WTC11 (cell line): ENCODE data around the gene ZNF57. TPM values are rescaled to one million over a fixed set of nuclear protein-coding genes. Genes with fewer than 3 reads are reported as not detected.
"Not testable (repeated sequence)": the region's sequence is repeated elsewhere in the genome, so short reads cannot be mapped to it uniquely, and the experiment has no call there.

Experiments used
- ATAC-seq: fragments of 200-7000 bp; cut with Tn5 transposase; 2 replicates; pipeline ENCODE4 v1.10.0; 2021; ENCODE audit warnings: mild to moderate bottlenecking, moderate library complexity
- CTCF ChIA-PET: fragments of 300-600 bp; sonication (Branson Sonifier 250); formaldehyde crosslinking; loops from one replicate; lab custom pipeline; 2021; ENCODE audit warnings: antibody characterized with exemption; lab: Charles Lee
- POLR2A ChIA-PET: fragments of 350-600 bp; sonication (Branson Sonifier 250); formaldehyde crosslinking; loops from one replicate; lab custom pipeline; 2021; ENCODE audit warnings: antibody characterized with exemption; lab: Charles Lee
- DNase-seq: peaks from one replicate; pipeline ENCODE4 v3.0.0; 2021; ENCODE audit warnings: low spot score
- H3K27ac Mint-ChIP-seq: 2 replicates; pipeline ENCODE4 v1.8.0; 2021; ENCODE audit warnings: mixed read lengths
- H3K27me3 Mint-ChIP-seq: 2 replicates; pipeline ENCODE4 v1.8.0; 2021; ENCODE audit warnings: low read depth, mild to moderate bottlenecking, moderate library complexity, mixed read lengths
- H3K36me3 Mint-ChIP-seq: 2 replicates; pipeline ENCODE4 v1.8.0; 2021; ENCODE audit warnings: mixed read lengths
- H3K4me1 Mint-ChIP-seq: 2 replicates; pipeline ENCODE4 v1.8.0; 2022; ENCODE audit warnings: mixed read lengths
- H3K4me3 Mint-ChIP-seq: 2 replicates; pipeline ENCODE4 v1.8.0; 2021; ENCODE audit warnings: mild to moderate bottlenecking, moderate library complexity, mixed read lengths
- H3K9me3 Mint-ChIP-seq: 2 replicates; pipeline ENCODE4 v1.8.0; 2021; ENCODE audit warnings: mixed read lengths
- CREM ChIP-seq: sonication (generic); formaldehyde crosslinking; IDR thresholded peaks from 2 replicates; pipeline ENCODE4 v1.8.1; 2022; ENCODE audit warnings: mild to moderate bottlenecking, missing genetic modification reagents, moderate library complexity
- CTCF ChIP-seq: fragments of 200-600 bp; IDR thresholded peaks from 2 replicates; pipeline ENCODE4 v1.8.0; 2022; ENCODE audit warnings: antibody characterized with exemption
- E2F4 ChIP-seq: sonication (generic); formaldehyde crosslinking; IDR thresholded peaks from 2 replicates; pipeline ENCODE4 v1.8.1; 2022; ENCODE audit warnings: low read depth, mild to moderate bottlenecking, moderate library complexity, missing genetic modification reagents, borderline replicate concordance
- ETV6 ChIP-seq: sonication (generic); formaldehyde crosslinking; IDR thresholded peaks from 2 replicates; pipeline ENCODE4 v1.8.1; 2022; ENCODE audit warnings: mild to moderate bottlenecking, missing genetic modification reagents
- HMGA2 ChIP-seq: fragments of 250-450 bp; sonication (Bioruptor Pico); IDR thresholded peaks from 2 replicates; pipeline ENCODE4 v1.4.0; 2021; ENCODE audit warnings: mild to moderate bottlenecking, moderate library complexity
- HMGXB4 ChIP-seq: sonication (generic); formaldehyde crosslinking; IDR thresholded peaks from 2 replicates; pipeline ENCODE4 v1.8.1; 2023; ENCODE audit warnings: mild to moderate bottlenecking, moderate library complexity, missing genetic modification reagents
- NR2C2 ChIP-seq: sonication (generic); formaldehyde crosslinking; IDR thresholded peaks from 2 replicates; pipeline ENCODE4 v1.8.0; 2022; ENCODE audit warnings: mild to moderate bottlenecking, missing genetic modification reagents
- SOX15 ChIP-seq: fragments of 250-450 bp; sonication (Bioruptor Pico); IDR thresholded peaks from 2 replicates; pipeline ENCODE4 v1.9.0; 2021; ENCODE audit warnings: mild to moderate bottlenecking
- ZBTB21 ChIP-seq: sonication (generic); formaldehyde crosslinking; IDR thresholded peaks from 2 replicates; pipeline ENCODE4 v1.8.1; 2023; ENCODE audit warnings: mild to moderate bottlenecking, missing genetic modification reagents, borderline replicate concordance
- ZMAT4 ChIP-seq: fragments of 250-450 bp; sonication (Bioruptor Pico); IDR thresholded peaks from 2 replicates; pipeline ENCODE4 v1.9.0; 2021; ENCODE audit warnings: mild to moderate bottlenecking
- ZNF121 ChIP-seq: sonication (generic); formaldehyde crosslinking; IDR thresholded peaks from 2 replicates; pipeline ENCODE4 v1.8.0; 2023; ENCODE audit warnings: missing genetic modification reagents
- ZNF396 ChIP-seq: fragments of 250-450 bp; sonication (Bioruptor Pico); IDR thresholded peaks from 2 replicates; pipeline ENCODE4 v1.8.0; 2021; ENCODE audit warnings: mild to moderate bottlenecking, moderate library complexity, borderline replicate concordance
- ZNF416 ChIP-seq: fragments of 250-450 bp; sonication (Bioruptor Pico); IDR thresholded peaks from 2 replicates; pipeline ENCODE4 v1.9.0; 2021; ENCODE audit warnings: mild to moderate bottlenecking, inconsistent platforms
- total RNA-seq: library from RNA; stranded (reverse); gene quantifications from 3 replicates; pipeline ENCODE4 v1.2.3, GENCODE V29; 2021
- TF ChIP-seq, protein P1 (sequence below): fragments of 250-450 bp; sonication (Bioruptor Pico); IDR thresholded peaks from 2 replicates; pipeline ENCODE4 v1.9.0; 2021; ENCODE audit warnings: mild to moderate bottlenecking

The ZNF57 gene
- total RNA-seq, 1 experiment from 2014 or later = 8.9 TPM

- Mint-ChIP-seq H3K4me1 (peaks cover 2% of the 10 kb centered on the region; the same call in 1 of the 2 replicates), H3K36me3 (no peaks in the 10 kb centered on the region)
- DNase-seq = peak; percentile 52
- peak; percentile 64; the same call in 1 of the 2 replicates for TF ChIP-seq CREM (CRISPR knock-in tag)
- no peak for TF ChIP-seq ZMAT4 (CRISPR knock-in tag)
- 0 out of 2 replicates have a peak, but pooled peaks have one; percentile 28 for TF ChIP-seq ETV6 (CRISPR knock-in tag)
- TF ChIP-seq CTCF = peak; percentile 83
- TF ChIP-seq SOX15 = 0 out of 2 replicates have a peak, but pooled peaks have one; percentile 32
- TF ChIP-seq E2F4 (CRISPR knock-in tag) = no peak
- peak; percentile 70 for TF ChIP-seq HMGA2 (CRISPR knock-in tag)
- TF ChIP-seq, protein P1, sequence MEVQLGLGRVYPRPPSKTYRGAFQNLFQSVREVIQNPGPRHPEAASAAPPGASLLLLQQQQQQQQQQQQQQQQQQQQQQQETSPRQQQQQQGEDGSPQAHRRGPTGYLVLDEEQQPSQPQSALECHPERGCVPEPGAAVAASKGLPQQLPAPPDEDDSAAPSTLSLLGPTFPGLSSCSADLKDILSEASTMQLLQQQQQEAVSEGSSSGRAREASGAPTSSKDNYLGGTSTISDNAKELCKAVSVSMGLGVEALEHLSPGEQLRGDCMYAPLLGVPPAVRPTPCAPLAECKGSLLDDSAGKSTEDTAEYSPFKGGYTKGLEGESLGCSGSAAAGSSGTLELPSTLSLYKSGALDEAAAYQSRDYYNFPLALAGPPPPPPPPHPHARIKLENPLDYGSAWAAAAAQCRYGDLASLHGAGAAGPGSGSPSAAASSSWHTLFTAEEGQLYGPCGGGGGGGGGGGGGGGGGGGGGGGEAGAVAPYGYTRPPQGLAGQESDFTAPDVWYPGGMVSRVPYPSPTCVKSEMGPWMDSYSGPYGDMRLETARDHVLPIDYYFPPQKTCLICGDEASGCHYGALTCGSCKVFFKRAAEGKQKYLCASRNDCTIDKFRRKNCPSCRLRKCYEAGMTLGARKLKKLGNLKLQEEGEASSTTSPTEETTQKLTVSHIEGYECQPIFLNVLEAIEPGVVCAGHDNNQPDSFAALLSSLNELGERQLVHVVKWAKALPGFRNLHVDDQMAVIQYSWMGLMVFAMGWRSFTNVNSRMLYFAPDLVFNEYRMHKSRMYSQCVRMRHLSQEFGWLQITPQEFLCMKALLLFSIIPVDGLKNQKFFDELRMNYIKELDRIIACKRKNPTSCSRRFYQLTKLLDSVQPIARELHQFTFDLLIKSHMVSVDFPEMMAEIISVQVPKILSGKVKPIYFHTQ = no peak
- TF ChIP-seq ZBTB21 (CRISPR knock-in tag) = peak; percentile 97
- no peak for TF ChIP-seq ZNF416
- TF ChIP-seq NR2C2 = no peak
- TF ChIP-seq HMGXB4 = no peak
- TF ChIP-seq, all 79 proteins: peak for 6
- ChIA-PET CTCF (interaction anchor here (0.6 to 6.6 kb wide), 26 partner anchors 11 to 1891 kb away, joined by 3 to 51 read pairs (median 4); partner anchors contain the start of gene TLE6), POLR2A (no interaction called here)
- Mint-ChIP-seq H3K27me3 (no peaks in the 10 kb centered on the region; the same call in 1 of the 2 replicates), H3K4me3 (no peak overlapping the region), H3K27ac (peak overlapping the region; percentile 92), H3K9me3 (no peaks in the 10 kb centered on the region)
- ATAC-seq = peak; percentile 84
Observed at GRCh38 chr19:2962018-2962670, 61.4 kb downstream of the ZNF57 start.

- Mint-ChIP-seq H3K9me3 (no peaks in the 10 kb centered on the region), H3K4me1 (peaks cover 2% of the 10 kb centered on the region; the same call in 1 of the 2 replicates), H3K36me3 (no peaks in the 10 kb centered on the region), H3K27me3 (no peaks in the 10 kb centered on the region; the same call in 1 of the 2 replicates), H3K4me3 (no peak overlapping the region), H3K27ac (no peak overlapping the region)
- TF ChIP-seq ZNF396 (CRISPR knock-in tag) (no peak), ZNF121 (CRISPR knock-in tag) (peak; percentile 79; the same call in 1 of the 2 replicates)
- DNase-seq (no peak), ATAC-seq (no peak)
- CTCF ChIA-PET = interaction anchor here (0.7 to 6.6 kb wide), 11 partner anchors 12 to 166 kb away, joined by 3 to 51 read pairs (median 4); no protein-coding TSS in a partner anchor
- POLR2A ChIA-PET = no interaction called here
Observed at GRCh38 chr19:2963122-2963521, 62.4 kb downstream of the ZNF57 start.

- CTCF ChIA-PET = interaction anchor here (0.6 to 6.6 kb wide), 8 partner anchors 13 to 165 kb away, joined by 3 to 51 read pairs (median 6); no protein-coding TSS in a partner anchor
- not testable (repeated sequence) for ATAC-seq, H3K4me3 Mint-ChIP-seq
Observed at GRCh38 chr19:2963631-2964030, 62.9 kb downstream of the ZNF57 start.

More at GRCh38 chr19:2963631-2964030, 62.9 kb downstream of the ZNF57 start:
- DNase-seq, POLR2A ChIA-PET, H3K36me3 Mint-ChIP-seq, H3K27me3 Mint-ChIP-seq, H3K27ac Mint-ChIP-seq, H3K4me1 Mint-ChIP-seq, H3K9me3 Mint-ChIP-seq: not testable (repeated sequence)
